ENCODE data around the gene GFOD1.

Gene GFOD1

GRCh38 chr6:13428583-13429405 lies 58.6 kb downstream of the GFOD1 start:
- Histone ChIP-seq H3K4me3 (IDR thresholded peaks at IDR 0.05; ENCODE audit: insufficient read depth, low read depth, low read length) (no peak overlapping the region), H3K79me2 (ENCODE audit: insufficient read depth, low read depth) (no peaks in the 10 kb centered on the region), H3K9ac (no peak overlapping the region), H3K4me2 (no peak overlapping the region), H2AFZ (ENCODE audit: low read depth) (no peak overlapping the region), H3K27ac (no peak overlapping the region), H3K36me3 (ENCODE audit: insufficient read depth) (no peaks in the 10 kb centered on the region), H3K27me3 (ENCODE audit: insufficient read depth, low read depth) (no peaks in the 10 kb centered on the region), H4K20me1 (ENCODE audit: insufficient read depth) (no peaks in the 10 kb centered on the region), H3K4me1 (ENCODE audit: low read depth, poor library complexity, severe bottlenecking) (no peaks in the 10 kb centered on the region)
- TF ChIP-seq CTCF (conservative IDR thresholded peaks at IDR 0.05; ENCODE audit: low read depth, low read length), result no peak

DNA sequence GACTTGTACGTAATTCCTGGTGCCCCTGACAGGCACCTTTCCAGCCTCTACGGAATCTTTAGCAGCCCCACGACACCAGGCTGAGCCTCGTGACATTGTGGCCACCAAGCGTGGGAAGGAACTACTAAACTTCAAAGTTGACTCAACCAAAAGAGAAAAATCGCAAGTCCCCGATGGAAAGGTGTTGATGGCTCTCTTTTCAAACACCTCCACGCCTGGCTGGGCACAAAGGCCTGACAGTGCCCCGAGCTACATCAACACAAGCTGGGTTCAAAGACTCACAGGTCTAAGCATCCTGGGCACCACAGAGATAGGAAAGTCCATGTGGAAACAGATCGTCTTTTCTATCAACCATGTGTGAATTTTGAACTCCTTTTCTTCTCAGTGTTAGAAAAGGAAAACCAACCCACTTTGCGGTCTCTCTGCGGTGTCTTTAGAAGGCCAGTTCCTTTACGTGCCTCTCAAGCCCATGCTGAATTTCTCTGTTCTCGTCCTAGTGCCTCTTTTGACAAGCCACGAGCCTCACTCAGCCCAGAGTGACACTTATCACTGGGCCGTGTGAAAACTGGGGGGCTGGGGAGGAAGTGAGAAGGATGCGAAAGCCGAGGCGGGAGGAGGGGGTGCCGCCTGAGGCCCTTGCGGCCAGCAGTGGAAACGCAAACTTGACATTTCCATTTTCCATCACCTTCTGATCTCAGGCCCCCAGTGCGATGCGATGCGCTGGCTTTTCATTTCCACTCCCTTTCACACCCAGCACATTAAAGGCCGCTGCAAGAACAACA lies 59.4 kb downstream of the GFOD1 start:
- H3K27me3 ChIP-seq (ENCODE audit: insufficient read depth, low read depth), result no peaks in the 10 kb centered on the region
- H3K36me3 ChIP-seq (ENCODE audit: insufficient read depth), result no peaks in the 10 kb centered on the region
- no peaks in the 10 kb centered on the region for H3K79me2 ChIP-seq (ENCODE audit: insufficient read depth, low read depth)
- H3K4me3 ChIP-seq (IDR thresholded peaks at IDR 0.05; ENCODE audit: insufficient read depth, low read depth, low read length), result no peak overlapping the region
- H3K4me1 ChIP-seq (ENCODE audit: low read depth, poor library complexity, severe bottlenecking), result no peaks in the 10 kb centered on the region
- H3K27ac ChIP-seq, result no peak overlapping the region
- H4K20me1 ChIP-seq (ENCODE audit: insufficient read depth), result no peaks in the 10 kb centered on the region
- H3K9ac ChIP-seq, result no peak overlapping the region
- H3K4me2 ChIP-seq, result no peak overlapping the region
- no peak for TF ChIP-seq CTCF (conservative IDR thresholded peaks at IDR 0.05; ENCODE audit: low read depth, low read length)
- no peak overlapping the region for H2AFZ ChIP-seq (ENCODE audit: low read depth)

GRCh38 chr6:13427316-13427715 lies 60.1 kb downstream of the GFOD1 start:
- Histone ChIP-seq H3K4me1 (ENCODE audit: low read depth, poor library complexity, severe bottlenecking) (no peaks in the 10 kb centered on the region), H3K4me2 (no peak overlapping the region), H3K27ac (no peak overlapping the region), H3K4me3 (IDR thresholded peaks at IDR 0.05; ENCODE audit: insufficient read depth, low read depth, low read length) (no peak overlapping the region), H3K9ac (no peak overlapping the region), H3K27me3 (ENCODE audit: insufficient read depth, low read depth) (no peaks in the 10 kb centered on the region), H3K36me3 (ENCODE audit: insufficient read depth) (no peaks in the 10 kb centered on the region), H2AFZ (ENCODE audit: low read depth) (no peak overlapping the region), H3K79me2 (ENCODE audit: insufficient read depth, low read depth) (no peaks in the 10 kb centered on the region), H4K20me1 (ENCODE audit: insufficient read depth) (no peaks in the 10 kb centered on the region)
- no peak for TF ChIP-seq CTCF (conservative IDR thresholded peaks at IDR 0.05; ENCODE audit: low read depth, low read length)

GRCh38 chr6:13425943-13426931 lies 61.2 kb downstream of the GFOD1 start:
- Histone ChIP-seq H2AFZ (ENCODE audit: low read depth) (no peak overlapping the region), H3K4me3 (IDR thresholded peaks at IDR 0.05; ENCODE audit: insufficient read depth, low read depth, low read length) (no peak overlapping the region), H3K4me2 (no peak overlapping the region), H3K36me3 (ENCODE audit: insufficient read depth) (no peaks in the 10 kb centered on the region), H3K4me1 (ENCODE audit: low read depth, poor library complexity, severe bottlenecking) (no peaks in the 10 kb centered on the region), H4K20me1 (ENCODE audit: insufficient read depth) (no peaks in the 10 kb centered on the region), H3K27me3 (ENCODE audit: insufficient read depth, low read depth) (no peaks in the 10 kb centered on the region), H3K27ac (no peak overlapping the region), H3K79me2 (ENCODE audit: insufficient read depth, low read depth) (no peaks in the 10 kb centered on the region), H3K9ac (no peak overlapping the region)
- no peak for TF ChIP-seq CTCF (conservative IDR thresholded peaks at IDR 0.05; ENCODE audit: low read depth, low read length)
